Trophoblast cell (in vitro differentiated cells and primary cell): ENCODE results near the gene PDLIM3.

Experiments
- DNase-seq, 2 donors: peaks; one replicate each; pipeline ENCODE4 v3.0.0-alpha.2; 2016
- H2AFZ ChIP-seq: 2 replicates; pipeline ENCODE4 v1.6.1; 2013; ENCODE audit warnings: low read length, moderate library complexity, mild to moderate bottlenecking; ENCODE audit not compliant: insufficient read depth, poor library complexity
- H2AK5ac ChIP-seq: 2 replicates; pipeline ENCODE4 v1.6.1; 2013; ENCODE audit warnings: mild to moderate bottlenecking, low read length
- H2BK120ac ChIP-seq: 2 replicates; pipeline ENCODE4 v1.6.1; 2013; ENCODE audit warnings: low read length, mild to moderate bottlenecking, moderate library complexity; ENCODE audit not compliant: insufficient read depth, poor library complexity
- H2BK12ac ChIP-seq: 2 replicates; pipeline ENCODE4 v1.6.1; 2013; ENCODE audit warnings: mild to moderate bottlenecking, low read length, moderate library complexity
- H2BK5ac ChIP-seq: 2 replicates; pipeline ENCODE4 v1.6.1; 2013; ENCODE audit warnings: low read length, low read depth, moderate library complexity, mild to moderate bottlenecking; ENCODE audit not compliant: poor library complexity
- H3K14ac ChIP-seq: 2 replicates; pipeline ENCODE4 v1.6.1; 2013; ENCODE audit warnings: mild to moderate bottlenecking, low read length
- H3K18ac ChIP-seq: 2 replicates; pipeline ENCODE4 v1.6.1; 2013; ENCODE audit warnings: mild to moderate bottlenecking, low read length
- H3K23ac ChIP-seq: 2 replicates; pipeline ENCODE4 v1.6.1; 2013; ENCODE audit warnings: low read length
- H3K27ac ChIP-seq: 2 replicates; pipeline ENCODE4 v1.5.1; 2013; ENCODE audit warnings: low read depth, mild to moderate bottlenecking, inconsistent platforms, low read length, moderate library complexity
- H3K27me3 ChIP-seq: 2 replicates; pipeline ENCODE4 v1.6.1; 2013; ENCODE audit warnings: inconsistent platforms, mild to moderate bottlenecking, low read length, moderate library complexity; ENCODE audit not compliant: insufficient read depth
- H3K36me3 ChIP-seq, 2 experiments: 1 replicate in 1 of 2; 2 replicates in 1 of 2; pipeline ENCODE4 v1.6.1; 2013; ENCODE audit warnings: low read length in 2 of 2, mild to moderate bottlenecking in 2 of 2, moderate library complexity in 1 of 2; ENCODE audit not compliant: insufficient read depth in 2 of 2, control insufficient read depth in 1 of 2
- H3K4ac ChIP-seq: 2 replicates; pipeline ENCODE4 v1.6.1; 2013; ENCODE audit warnings: low read depth, mild to moderate bottlenecking, low read length, moderate library complexity
- H3K4me1 ChIP-seq, 2 experiments: 1 replicate in 1 of 2; 2 replicates in 1 of 2; pipeline ENCODE4 v1.6.1; 2013; ENCODE audit warnings: low read length in 2 of 2, mild to moderate bottlenecking in 2 of 2, moderate library complexity in 1 of 2; ENCODE audit not compliant: insufficient read depth in 2 of 2, control insufficient read depth in 1 of 2
- H3K4me2 ChIP-seq: 2 replicates; pipeline ENCODE4 v1.6.1; 2013; ENCODE audit warnings: inconsistent platforms, mild to moderate bottlenecking, low read length, moderate library complexity
- H3K4me3 ChIP-seq: 2 replicates; pipeline ENCODE4 v1.5.1; 2013; ENCODE audit warnings: mild to moderate bottlenecking, low read depth, low read length, inconsistent platforms
- H3K79me1 ChIP-seq: one replicate; pipeline ENCODE4 v1.6.1; 2013; ENCODE audit warnings: low read length
- H3K79me2 ChIP-seq: 2 replicates; pipeline ENCODE4 v1.6.1; 2013; ENCODE audit warnings: low read length, mild to moderate bottlenecking; ENCODE audit not compliant: control insufficient read depth, insufficient read depth, poor library complexity
- H3K9ac ChIP-seq: 2 replicates; pipeline ENCODE4 v1.6.1; 2013; ENCODE audit warnings: mild to moderate bottlenecking, low read length
- H3K9me3 ChIP-seq: 2 replicates; pipeline ENCODE4 v1.6.1; 2013; ENCODE audit warnings: low read depth, mild to moderate bottlenecking, control low read depth, inconsistent platforms, low read length; ENCODE audit not compliant: insufficient read depth
- H4K12ac ChIP-seq: 2 replicates; pipeline ENCODE4 v1.6.1; 2013; ENCODE audit warnings: low read depth, mild to moderate bottlenecking, low read length, moderate library complexity
- H4K8ac ChIP-seq: 2 replicates; pipeline ENCODE4 v1.6.1; 2013; ENCODE audit warnings: low read depth, mild to moderate bottlenecking, low read length, moderate library complexity
- H4K91ac ChIP-seq: one replicate; pipeline ENCODE4 v1.6.1; 2013; ENCODE audit warnings: low read depth, mild to moderate bottlenecking, low read length, moderate library complexity
- WGBS: extraction: QIAGEN DNeasy Blood & Tissue Kit; methylation state at CpG from one replicate; pipeline ENCODE4 v1.1.7; 2013; ENCODE audit warnings: missing lambda C conversion rate; ENCODE audit not compliant: insufficient read length, insufficient coverage; ENCODE audit errors: extremely low coverage; 5-methylcytosine and 5-hydroxymethylcytosine counted together

PDLIM3 gene

GRCh38 chr4:185518494-185518893 is 16.8 kb downstream of the PDLIM3 start:
- Histone ChIP-seq H2BK12ac (no peak overlapping the region), H3K23ac (no peak overlapping the region), H3K4me2 (no peak overlapping the region), H3K4me3 (no peak overlapping the region), H4K8ac (no peak overlapping the region), H3K79me2 (no peaks in the 10 kb centered on the region), H3K9ac (no peak overlapping the region), H4K12ac (no peak overlapping the region), H2AK5ac (no peak overlapping the region), H3K9me3 (no peaks in the 10 kb centered on the region), H2AFZ (no peak overlapping the region), H2BK5ac (no peak overlapping the region), H3K27me3 (no peaks in the 10 kb centered on the region), H3K18ac (no peak overlapping the region), H4K91ac (no peak overlapping the region), H3K14ac (no peak overlapping the region), H2BK120ac (no peak overlapping the region), H3K27ac (no peak overlapping the region), H3K79me1 (no peaks in the 10 kb centered on the region), H3K4ac (no peak overlapping the region), H3K36me3 (no peaks in the 10 kb centered on the region), H3K4me1 (no peaks in the 10 kb centered on the region)
- no CpG with 5 or more reads among the region's 1 CpG for WGBS
- DNase-seq = no peak

- no peaks in the 10 kb centered on the region for H3K9me3 ChIP-seq
- H2BK120ac ChIP-seq = no peak overlapping the region
- no peaks in the 10 kb centered on the region for H3K79me2 ChIP-seq
These were observed 17.2 kb downstream of the PDLIM3 start for GRCh38 chr4:185518069-185518468.

GRCh38 chr4:185515248-185515647 is 20.1 kb downstream of the PDLIM3 start:
- H2AK5ac ChIP-seq = no peak overlapping the region
- no peak overlapping the region for H3K4me2 ChIP-seq
- WGBS = no CpG with 5 or more reads among the region's 4 CpGs
- no peaks in the 10 kb centered on the region for H3K9me3 ChIP-seq
- no peak overlapping the region for H3K4ac ChIP-seq
- H3K4me1 ChIP-seq = no peaks in the 10 kb centered on the region
- H3K14ac ChIP-seq = no peak overlapping the region
- no peaks in the 10 kb centered on the region for H3K36me3 ChIP-seq
- H4K12ac ChIP-seq = no peak overlapping the region
- H4K91ac ChIP-seq = no peak overlapping the region
- no peaks in the 10 kb centered on the region for H3K79me2 ChIP-seq
- H3K27me3 ChIP-seq = no peaks in the 10 kb centered on the region
- no peak overlapping the region for H4K8ac ChIP-seq
- no peak overlapping the region for H2BK120ac ChIP-seq
- no peak overlapping the region for H2BK5ac ChIP-seq
- H3K9ac ChIP-seq = no peak overlapping the region
- no peak for DNase-seq
- H2BK12ac ChIP-seq = no peak overlapping the region
- no peaks in the 10 kb centered on the region for H3K79me1 ChIP-seq
- H3K27ac ChIP-seq = no peak overlapping the region
- H3K4me3 ChIP-seq = no peak overlapping the region
- no peak overlapping the region for H2AFZ ChIP-seq
- no peak overlapping the region for H3K23ac ChIP-seq
- H3K18ac ChIP-seq = no peak overlapping the region

More at GRCh38 chr4:185518069-185518468, 17.2 kb downstream of the PDLIM3 start:
- Histone ChIP-seq H3K36me3 (no peaks in the 10 kb centered on the region), H2BK5ac (no peak overlapping the region), H3K4me1 (no peaks in the 10 kb centered on the region), H2AFZ (no peak overlapping the region), H4K8ac (no peak overlapping the region), H3K18ac (no peak overlapping the region), H3K4me2 (no peak overlapping the region), H3K23ac (no peak overlapping the region), H3K27ac (no peak overlapping the region), H4K91ac (no peak overlapping the region), H3K9ac (no peak overlapping the region), H3K27me3 (no peaks in the 10 kb centered on the region), H3K79me1 (no peaks in the 10 kb centered on the region), H2AK5ac (no peak overlapping the region), H3K4me3 (no peak overlapping the region), H3K4ac (no peak overlapping the region), H4K12ac (no peak overlapping the region), H2BK12ac (no peak overlapping the region), H3K14ac (no peak overlapping the region)
- DNase-seq = no peak

GRCh38 chr4:185514182-185514697 is 21.1 kb downstream of the PDLIM3 start:
- H3K4ac ChIP-seq = no peak overlapping the region
- H3K27ac ChIP-seq = no peak overlapping the region
- no peaks in the 10 kb centered on the region for H3K9me3 ChIP-seq
- no peaks in the 10 kb centered on the region for H3K79me1 ChIP-seq
- H2AFZ ChIP-seq = no peak overlapping the region
- no peaks in the 10 kb centered on the region for H3K79me2 ChIP-seq
- no peak overlapping the region for H2BK12ac ChIP-seq
- no peak overlapping the region for H3K18ac ChIP-seq
- H3K4me3 ChIP-seq = no peak overlapping the region
- no peak overlapping the region for H3K23ac ChIP-seq
- H3K9ac ChIP-seq = no peak overlapping the region
- DNase-seq = no peak
- no CpG with 5 or more reads among the region's 17 CpGs for WGBS
- H3K36me3 ChIP-seq = no peaks in the 10 kb centered on the region
- H4K12ac ChIP-seq = no peak overlapping the region
- H3K4me2 ChIP-seq = no peak overlapping the region
- no peak overlapping the region for H2BK5ac ChIP-seq
- no peak overlapping the region for H4K91ac ChIP-seq
- no peak overlapping the region for H4K8ac ChIP-seq
- H3K27me3 ChIP-seq = no peaks in the 10 kb centered on the region
- no peak overlapping the region for H2AK5ac ChIP-seq
- H3K14ac ChIP-seq = no peak overlapping the region
- H3K4me1 ChIP-seq = no peaks in the 10 kb centered on the region
- no peak overlapping the region for H2BK120ac ChIP-seq
